Gastroesophageal sphincter (tissue), 4 donors: ENCODE measurements around the gene RPTOR. TPM values are rescaled to one million over a fixed set of nuclear protein-coding genes. Genes with fewer than 3 reads are reported as not detected.
A peak's percentile ranks its signal among the peaks of the same experiment; 100 is the strongest.

Experiments
- ATAC-seq: fragments of 150-250 bp; one replicate; pipeline ENCODE4 v1.9.1; 2016; ENCODE audit warnings: mild to moderate bottlenecking, moderate library complexity
- H3K27ac ChIP-seq, 4 donors: fragments of 200-600 bp; sonication (generic) in 3 of 4; 1 replicate in 3 of 4; 2 replicates in 1 of 4; pipeline ENCODE4 v1.5.1; 2016 to 2019
- H3K27me3 ChIP-seq: fragments of 200-600 bp; sonication (generic); one replicate; pipeline ENCODE4 v1.5.1; 2019
- H3K36me3 ChIP-seq, 2 donors: fragments of 200-600 bp; sonication (generic); one replicate each; pipeline ENCODE4 v1.5.1; 2019; ENCODE audit warnings: control low read depth in 1 of 2
- H3K4me1 ChIP-seq, 3 donors: fragments of 200-600 bp; sonication (generic); 1 replicate in 2 of 3; 2 replicates in 1 of 3; pipeline ENCODE4 v1.5.1; 2016 to 2019; ENCODE audit warnings: control low read depth in 2 of 3
- H3K4me3 ChIP-seq, 2 donors: fragments of 200-600 bp; sonication (generic); one replicate each; pipeline ENCODE4 v1.5.1; 2019; ENCODE audit warnings: mild to moderate bottlenecking in 1 of 2, moderate library complexity in 1 of 2
- H3K9me3 ChIP-seq, 3 donors: fragments of 200-600 bp; sonication (generic); one replicate each; pipeline ENCODE4 v1.5.1; 2017 to 2019; ENCODE audit warnings: control low read depth in 2 of 3
- CTCF ChIP-seq, 4 experiments: fragments of 200-600 bp in 2 of 4; fragments of 450-650 bp in 2 of 4; sonication (generic) in 1 of 4; IDR thresholded peaks; one replicate each; pipeline ENCODE4 v1.5.1; 2017 to 2019; ENCODE audit warnings: antibody characterized with exemption in 4 of 4, mild to moderate bottlenecking in 2 of 4, moderate library complexity in 2 of 4
- EP300 ChIP-seq: sonication (generic); formaldehyde crosslinking; IDR thresholded peaks from one replicate; pipeline ENCODE4 v1.6.1; 2017; ENCODE audit warnings: antibody characterized with exemption, mild to moderate bottlenecking
- POLR2A ChIP-seq, 2 donors: fragments of 450-650 bp; IDR thresholded peaks; one replicate each; pipeline ENCODE4 v1.6.1; 2017; ENCODE audit warnings: antibody characterized with exemption in 2 of 2, mild to moderate bottlenecking in 2 of 2, moderate library complexity in 1 of 2
- POLR2AphosphoS5 ChIP-seq: sonication (generic); formaldehyde crosslinking; IDR thresholded peaks from one replicate; pipeline ENCODE4 v1.6.1; 2017; ENCODE audit warnings: antibody characterized with exemption
- WGBS, 2 donors: methylation state at CpG; one replicate each; pipeline ENCODE4 v1.1.5; 2018; ENCODE audit warnings: low coverage in 1 of 2; 5-methylcytosine and 5-hydroxymethylcytosine counted together
- total RNA-seq, 4 donors: library from RNA; depleted of rRNA; stranded (reverse); fragments of >200 nt; gene quantifications; one replicate each; pipeline ENCODE4 v1.1.0, GENCODE V29; 2016

The RPTOR gene
- total RNA-seq, 4 donors from 2014 or later = 25.7 to 56.8 (median 39.7) TPM

- 51 to 60% methylated on average over 2 to 17 of the region's 23 CpGs for WGBS, 2 donors
- H3K4me3 ChIP-seq = no peak overlapping the region
- H3K9me3 ChIP-seq = no peaks in the 10 kb centered on the region
- H3K27me3 ChIP-seq = no peaks in the 10 kb centered on the region
- peak overlapping the region; percentile 25 to 82 (median 72) for H3K27ac ChIP-seq
- H3K4me1 ChIP-seq = peaks cover 0 to 28% (median 0%) of the 10 kb centered on the region in 3 donors
- ATAC-seq = peak; percentile 45
- H3K36me3 ChIP-seq = peaks cover 0 to 85% of the 10 kb centered on the region in 2 donors
- TF ChIP-seq CTCF (IDR thresholded peaks at IDR 0.05) = peak in 3 of 4 experiments; percentile 20 to 47 (median 23)
- TF ChIP-seq EP300 = no peak
- TF ChIP-seq POLR2AphosphoS5 = peak; percentile 16
- TF ChIP-seq POLR2A (IDR thresholded peaks at IDR 0.05) = no peak
Observed at GRCh38 chr17:80891397-80892018, 346.9 kb downstream of the RPTOR start.

- Histone ChIP-seq H3K4me3 (no peak overlapping the region), H3K4me1 (peaks cover 0 to 28% (median 0%) of the 10 kb centered on the region in 3 donors), H3K27ac (peak overlapping the region; percentile 25 to 82 (median 58)), H3K36me3 (peaks cover 0 to 85% of the 10 kb centered on the region in 2 donors), H3K27me3 (no peaks in the 10 kb centered on the region), H3K9me3 (no peaks in the 10 kb centered on the region)
- TF ChIP-seq POLR2AphosphoS5 = peak; percentile 83
- TF ChIP-seq POLR2A (IDR thresholded peaks at IDR 0.05) = no peak
- 32 to 33% methylated on average over 9 to 15 of the region's 35 CpGs for WGBS, 2 donors
- peak; percentile 56 for ATAC-seq
Observed at GRCh38 chr17:80892019-80892855, 347.6 kb downstream of the RPTOR start.

GRCh38 chr17:80892900-80893603 lies 348.4 kb downstream of the RPTOR start:
- Histone ChIP-seq H3K36me3 (peaks cover 0 to 84% of the 10 kb centered on the region in 2 donors), H3K9me3 (no peaks in the 10 kb centered on the region), H3K4me1 (peaks cover 0 to 28% (median 0%) of the 10 kb centered on the region in 3 donors), H3K27me3 (no peaks in the 10 kb centered on the region), H3K27ac (peak overlapping the region in 2 of 4 donors; percentile 77 to 82), H3K4me3 (no peak overlapping the region)
- TF ChIP-seq CTCF (IDR thresholded peaks at IDR 0.05) (no peak), EP300 (no peak), POLR2A (IDR thresholded peaks at IDR 0.05) (no peak), POLR2AphosphoS5 (no peak)
- 76 to 82% methylated on average over 3 to 5 of the region's 31 CpGs for WGBS, 2 donors
- no peak for ATAC-seq

- ATAC-seq = no peak
- whole genome bisulfite sequencing, 2 donors = 79 to 95% methylated on average over 7 to 15 of the region's 34 CpGs
- H3K36me3 ChIP-seq = peaks cover 0 to 79% of the 10 kb centered on the region in 2 donors
- peaks cover 0 to 28% (median 0%) of the 10 kb centered on the region in 3 donors for H3K4me1 ChIP-seq
- H3K4me3 ChIP-seq = no peak overlapping the region
- no peak overlapping the region for H3K27ac ChIP-seq
- H3K9me3 ChIP-seq = no peaks in the 10 kb centered on the region
- H3K27me3 ChIP-seq = no peaks in the 10 kb centered on the region
- TF ChIP-seq POLR2A (IDR thresholded peaks at IDR 0.05) (no peak), POLR2AphosphoS5 (no peak), CTCF (IDR thresholded peaks at IDR 0.05) (no peak), EP300 (no peak)
Observed at GRCh38 chr17:80893604-80894438, 349.2 kb downstream of the RPTOR start.
